NCI-H1092 treated with DMSO at 0.1 percent for 48 hours (cell line): ENCODE measurements around the gene AHDC1.

Experiments
- DNase-seq: peaks from one replicate; lab custom pipeline; 2025; lab: John Stamatoyannopoulos, UW

The AHDC1 gene

DNA sequence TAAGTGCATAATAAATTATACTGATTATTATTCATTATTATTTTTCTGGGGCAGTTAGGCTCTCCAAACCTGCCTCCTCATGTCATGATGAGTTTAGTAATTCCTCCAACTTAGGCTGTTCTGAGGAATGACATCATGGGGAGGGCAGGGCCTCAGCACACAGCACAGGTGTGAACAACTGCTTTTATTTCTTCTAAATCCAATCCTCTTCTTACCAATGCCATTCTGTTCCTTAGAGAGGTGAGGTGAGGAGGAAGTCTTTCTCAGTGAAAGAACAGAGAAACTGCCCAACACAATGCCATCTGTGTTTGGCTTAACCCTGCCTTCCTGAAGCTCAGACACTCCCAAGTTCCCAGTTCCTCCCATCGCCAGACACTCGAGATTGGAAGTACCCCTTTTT lies 68.6 kb downstream of the AHDC1 start:
- DNase-seq = no peak

DNA sequence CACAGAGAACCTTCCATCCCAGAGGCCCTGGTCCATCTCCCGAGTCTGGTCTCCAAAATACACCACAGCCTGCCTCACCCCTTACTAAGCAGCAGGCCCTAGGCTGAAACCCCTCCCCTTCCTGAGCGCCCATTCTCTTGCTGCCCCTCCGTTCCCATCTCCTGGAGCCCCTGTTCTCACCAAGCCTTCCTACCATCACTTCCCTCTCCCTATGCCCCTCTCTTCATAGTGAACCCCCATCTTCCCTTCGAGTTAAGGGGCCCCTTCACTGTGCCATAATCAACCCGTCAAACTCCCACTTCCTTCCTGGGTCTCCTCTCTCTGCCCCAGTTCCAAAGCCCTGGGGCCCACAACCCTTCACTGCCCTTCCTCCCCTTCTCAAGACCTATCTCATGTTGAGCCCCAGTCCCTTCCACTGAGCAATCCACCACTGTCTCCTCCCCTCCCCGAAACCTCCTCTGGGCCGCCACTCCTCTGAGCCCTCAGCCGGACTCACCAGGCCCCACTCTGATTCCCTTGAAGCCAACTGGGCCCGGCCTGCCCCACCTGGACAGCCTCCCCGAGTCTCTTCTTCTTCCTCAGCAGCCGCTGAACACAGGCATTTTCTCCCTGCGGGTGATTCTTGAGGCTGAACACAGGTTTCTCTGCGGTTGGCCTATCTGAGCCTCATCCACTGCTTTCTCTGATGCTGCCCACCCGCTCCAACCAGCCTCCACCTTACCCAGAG lies 71.8 kb downstream of the AHDC1 start:
- DNase-seq = no peak

DNA sequence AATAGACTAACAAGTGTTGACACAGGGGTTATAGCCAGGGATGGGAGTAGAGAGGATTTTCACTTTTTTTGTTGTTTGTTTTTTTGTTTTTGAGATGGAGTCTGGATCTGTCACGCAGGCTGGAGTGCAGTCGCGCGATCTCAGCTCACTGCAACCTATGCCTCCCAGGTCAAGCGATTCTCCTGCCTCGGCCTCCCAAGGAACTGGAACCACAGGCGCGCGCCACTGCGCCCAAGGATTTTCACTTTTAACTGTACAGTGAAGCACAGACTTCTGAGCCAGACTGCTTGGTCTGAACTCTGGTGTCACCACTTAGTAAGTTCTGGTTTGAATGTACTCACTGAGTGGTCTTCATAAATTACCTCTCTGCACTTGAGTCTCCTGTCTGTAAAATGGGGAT lies 73.8 kb downstream of the AHDC1 start:
- no peak for DNase-seq

DNA sequence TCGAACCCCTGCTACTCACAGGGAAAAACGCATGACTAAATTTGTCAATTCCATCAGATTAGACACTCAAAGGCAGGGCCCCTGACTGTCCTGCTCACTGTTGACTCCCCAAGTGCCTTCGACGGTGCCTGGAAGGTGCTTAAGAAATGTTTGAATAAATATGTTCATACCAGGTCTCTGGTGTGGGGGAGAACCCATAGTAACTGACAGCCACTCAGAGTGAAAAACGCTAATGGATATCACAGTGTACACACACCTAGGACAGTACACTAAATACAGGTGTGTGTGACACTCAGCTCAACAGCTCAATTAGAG lies 74.3 kb downstream of the AHDC1 start:
- DNase-seq = peak; percentile 53

DNA sequence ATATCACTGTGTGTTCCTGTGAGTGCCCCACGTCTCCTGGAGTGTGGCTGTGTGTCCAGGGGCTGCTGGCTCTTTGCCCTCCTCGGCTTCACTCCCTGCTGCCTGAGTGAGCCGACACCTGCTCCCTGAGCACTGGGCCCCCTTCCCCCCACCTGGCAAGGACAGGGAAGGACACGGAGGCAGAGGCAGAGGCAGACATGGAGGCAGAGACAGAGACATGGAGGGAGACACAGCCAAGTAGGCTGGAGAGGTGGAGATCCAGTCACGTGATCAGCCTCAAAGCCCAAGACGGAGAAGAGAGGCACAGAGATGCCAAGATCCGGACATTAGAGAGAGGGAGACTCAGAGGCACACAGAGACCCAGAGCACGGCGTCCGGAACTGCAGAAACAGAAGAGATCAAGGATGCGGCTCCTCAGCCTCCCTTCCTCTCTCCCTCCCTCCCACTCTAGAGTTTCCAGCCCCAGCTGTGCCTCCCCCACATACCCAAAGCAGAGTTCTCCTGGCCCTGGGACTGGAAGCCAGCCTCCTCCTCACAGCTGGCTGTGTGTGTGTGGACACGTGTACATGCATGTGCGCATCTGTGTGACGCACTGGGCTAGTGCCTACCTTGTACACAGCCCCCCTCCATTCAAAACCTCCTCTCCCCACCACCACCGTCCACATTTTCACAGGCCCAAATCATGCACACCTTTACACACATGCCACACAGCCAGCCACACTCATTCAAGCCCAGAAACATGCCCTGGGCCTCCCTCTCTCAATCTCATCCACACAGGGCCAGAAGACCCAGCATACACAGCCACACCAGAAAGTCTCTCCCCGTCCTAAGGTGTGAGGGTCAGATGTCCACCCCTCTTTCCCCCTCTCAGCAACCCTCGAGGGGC lies 74.9 kb downstream of the AHDC1 start:
- DNase-seq = peak; percentile 94

DNA sequence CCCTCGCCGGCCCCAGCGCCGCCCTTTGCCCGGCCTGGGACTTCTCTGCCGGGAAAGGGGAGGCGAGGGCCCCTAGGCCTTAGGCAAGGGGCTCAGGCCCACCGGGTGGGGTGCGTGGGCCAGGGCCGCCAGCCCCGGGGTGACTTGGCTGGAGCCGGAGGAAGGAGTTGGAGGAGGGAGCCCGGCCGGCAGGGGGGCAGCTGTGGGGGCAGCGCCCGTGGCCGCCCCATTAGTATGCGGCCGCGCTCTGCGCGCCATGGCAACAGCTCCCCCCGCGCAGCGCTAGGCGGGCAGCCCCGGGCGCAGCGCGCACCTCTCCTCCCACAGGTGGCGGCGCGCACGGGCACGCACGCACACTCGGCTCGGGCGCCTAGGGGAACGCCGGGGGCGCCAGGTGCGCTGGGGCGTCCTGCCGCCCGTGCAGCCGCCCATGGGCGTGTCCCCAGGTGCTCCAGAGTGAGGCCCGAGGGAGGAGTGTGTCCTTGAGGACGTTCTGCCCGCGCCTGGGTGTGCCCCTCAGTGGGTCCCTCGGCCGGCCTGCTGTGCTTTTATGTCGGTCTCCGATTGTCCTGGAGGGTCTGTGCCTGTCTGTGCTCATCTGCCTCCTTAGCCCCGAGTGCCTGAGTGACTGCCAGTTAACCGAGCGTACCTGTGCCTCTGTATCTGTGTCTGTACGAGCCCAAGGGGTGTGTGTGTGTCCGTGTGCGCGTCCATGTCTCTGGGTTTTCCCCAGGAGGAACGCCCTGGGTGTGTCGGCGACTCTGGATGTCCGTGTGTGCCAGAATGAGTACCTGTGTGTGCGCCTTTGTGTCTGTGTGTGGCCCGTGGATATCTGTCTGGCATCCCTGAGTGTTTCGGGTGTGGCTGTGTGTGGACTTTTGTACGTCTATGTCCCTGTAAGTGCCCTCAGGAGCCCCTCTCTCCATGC lies 75.8 kb downstream of the AHDC1 start:
- peak; percentile 93 for DNase-seq

DNA sequence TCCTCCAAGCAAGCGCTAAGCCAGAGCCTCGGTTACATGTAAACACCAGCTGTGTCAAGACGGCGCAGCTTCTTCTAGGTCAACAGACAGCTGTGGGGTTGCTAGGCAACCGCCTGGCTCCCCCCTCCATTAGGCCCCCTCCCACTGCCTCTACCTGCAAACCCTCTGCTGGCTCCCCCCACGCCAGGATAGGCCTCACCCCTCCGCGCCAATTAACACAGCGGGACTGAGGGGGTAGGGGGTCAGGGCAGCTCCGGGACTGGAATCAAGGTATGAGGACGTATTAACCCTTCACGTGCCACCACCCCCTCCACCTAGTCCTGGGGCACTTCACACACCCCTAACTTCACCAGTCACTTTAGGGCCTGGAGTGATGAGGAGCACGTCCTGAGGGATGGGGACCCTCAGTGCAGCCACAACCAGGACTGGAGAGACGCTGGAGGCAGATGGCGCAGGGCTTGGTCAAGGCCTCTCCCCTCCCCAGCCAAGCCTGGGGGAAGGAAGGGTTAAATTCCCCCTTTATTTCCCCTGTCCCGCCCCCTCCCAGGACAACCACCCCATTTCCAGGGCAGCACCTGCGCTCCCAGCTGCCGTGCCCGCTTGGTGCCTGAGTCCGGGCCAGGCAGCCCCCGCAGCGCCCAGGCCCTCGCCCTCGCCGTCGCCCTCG lies 76.6 kb downstream of the AHDC1 start:
- peak; percentile 98 for DNase-seq

DNA sequence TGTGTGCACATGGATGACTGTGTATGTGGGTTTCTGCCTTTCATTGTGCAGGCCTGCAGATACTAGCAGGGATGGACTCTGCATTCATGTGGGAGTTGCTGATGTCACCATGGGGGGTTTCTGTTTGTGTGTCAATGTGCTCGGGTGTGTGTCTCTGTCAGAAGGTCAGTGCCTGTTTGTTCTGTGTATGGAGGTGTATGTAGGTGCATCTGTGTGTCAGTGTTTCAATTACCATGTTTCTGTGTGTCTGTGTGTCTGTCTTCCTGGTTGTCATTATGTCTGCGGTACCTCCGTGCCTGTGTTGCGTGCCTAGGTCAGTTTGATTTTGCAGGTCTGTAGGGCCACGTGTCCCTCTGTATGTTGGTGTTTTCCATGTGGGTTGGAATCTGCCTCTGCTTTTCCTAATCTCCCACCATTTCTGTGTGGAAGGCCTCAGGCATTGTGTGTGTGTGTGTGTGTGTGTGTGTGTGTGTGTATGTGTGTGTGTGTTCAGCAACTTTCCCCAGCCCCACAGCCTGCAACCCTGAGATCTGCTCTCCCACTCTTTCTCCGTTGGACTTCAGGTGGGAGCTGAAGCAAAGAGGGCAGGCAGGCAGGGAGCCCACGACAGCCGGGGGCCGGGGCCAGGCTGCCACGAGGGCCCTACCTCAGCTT lies 77.2 kb downstream of the AHDC1 start:
- DNase-seq = peak; percentile 79

DNA sequence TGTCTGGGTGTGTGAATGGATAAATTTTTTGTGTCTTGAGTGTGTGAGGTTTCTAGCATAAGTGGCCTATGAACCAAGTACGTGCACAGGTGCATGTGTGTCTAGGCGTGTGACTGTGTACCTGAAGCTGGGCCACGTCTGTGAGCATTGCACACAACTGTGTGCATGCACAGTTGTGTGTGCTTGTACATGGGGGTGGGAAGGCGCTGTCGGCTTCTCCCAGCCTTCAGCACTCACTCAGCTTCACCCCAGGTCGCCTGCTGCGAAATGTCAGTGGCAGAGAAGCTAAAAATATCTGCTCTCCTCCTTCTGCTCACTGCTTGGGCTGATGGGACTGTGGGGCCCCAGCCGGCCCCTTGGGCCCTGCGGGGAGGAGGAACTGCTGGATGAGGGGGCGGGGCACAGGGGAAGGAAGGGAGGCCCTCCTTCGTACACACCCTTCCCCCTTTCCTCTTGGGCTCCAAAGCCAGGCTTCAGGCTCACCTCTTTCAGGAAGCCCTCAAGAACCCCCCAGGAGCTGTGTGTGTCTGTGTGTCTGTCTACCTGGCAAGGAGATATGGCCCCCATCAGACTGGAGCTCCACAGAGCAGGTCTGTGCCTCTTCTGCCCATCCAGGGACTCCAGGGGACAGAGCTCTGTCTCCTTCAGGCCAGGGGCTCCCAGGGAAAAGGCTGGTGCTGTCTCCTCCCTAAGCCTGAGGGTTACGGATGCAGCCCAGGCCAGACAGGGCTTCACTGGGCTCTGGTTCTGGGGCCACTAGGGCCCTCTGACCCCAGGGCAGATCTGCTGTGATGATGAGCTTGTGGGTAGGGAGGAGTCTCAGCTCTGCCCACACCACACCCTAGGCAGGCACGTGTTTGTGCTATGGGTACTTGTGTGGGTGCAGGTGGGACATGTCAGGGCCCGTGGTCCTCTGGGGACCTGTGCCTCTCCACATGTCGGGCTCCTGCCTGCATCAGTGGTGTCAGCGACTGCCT lies 78.4 kb downstream of the AHDC1 start:
- peak; percentile 33 for DNase-seq

DNA sequence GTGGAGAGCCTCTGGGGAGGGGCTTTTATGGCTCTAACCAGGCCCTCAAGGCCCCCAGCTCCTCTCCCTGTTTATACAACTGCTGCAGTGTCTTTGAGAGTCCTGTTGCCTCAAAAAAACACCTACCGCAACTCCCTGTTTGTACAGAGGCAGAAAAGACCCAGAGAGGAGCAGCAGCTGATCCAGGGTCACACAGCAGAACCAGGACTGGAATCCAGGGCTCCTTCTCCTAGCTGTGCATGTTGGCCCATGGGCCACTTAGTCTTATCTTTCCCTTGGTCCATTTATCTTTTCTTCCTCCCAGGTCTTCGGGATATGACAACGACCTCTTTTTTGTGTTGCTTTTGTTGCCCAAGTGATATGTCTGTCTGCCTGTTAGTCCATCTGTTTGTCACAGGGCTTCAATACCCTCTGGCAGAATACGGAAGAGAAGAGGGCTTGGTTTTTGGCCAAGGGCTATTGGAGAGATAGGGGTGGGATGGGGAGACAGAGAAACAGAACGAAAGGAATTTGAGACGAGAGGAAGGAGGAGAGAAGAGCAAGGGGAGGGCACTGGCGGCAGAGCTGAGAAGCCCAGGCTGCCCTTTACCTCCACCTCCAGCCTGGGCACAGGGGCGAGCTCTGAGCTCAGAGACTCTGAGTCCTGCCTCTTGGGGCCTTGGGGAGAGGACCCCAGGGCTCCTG lies 80.5 kb downstream of the AHDC1 start:
- no peak for DNase-seq

DNA sequence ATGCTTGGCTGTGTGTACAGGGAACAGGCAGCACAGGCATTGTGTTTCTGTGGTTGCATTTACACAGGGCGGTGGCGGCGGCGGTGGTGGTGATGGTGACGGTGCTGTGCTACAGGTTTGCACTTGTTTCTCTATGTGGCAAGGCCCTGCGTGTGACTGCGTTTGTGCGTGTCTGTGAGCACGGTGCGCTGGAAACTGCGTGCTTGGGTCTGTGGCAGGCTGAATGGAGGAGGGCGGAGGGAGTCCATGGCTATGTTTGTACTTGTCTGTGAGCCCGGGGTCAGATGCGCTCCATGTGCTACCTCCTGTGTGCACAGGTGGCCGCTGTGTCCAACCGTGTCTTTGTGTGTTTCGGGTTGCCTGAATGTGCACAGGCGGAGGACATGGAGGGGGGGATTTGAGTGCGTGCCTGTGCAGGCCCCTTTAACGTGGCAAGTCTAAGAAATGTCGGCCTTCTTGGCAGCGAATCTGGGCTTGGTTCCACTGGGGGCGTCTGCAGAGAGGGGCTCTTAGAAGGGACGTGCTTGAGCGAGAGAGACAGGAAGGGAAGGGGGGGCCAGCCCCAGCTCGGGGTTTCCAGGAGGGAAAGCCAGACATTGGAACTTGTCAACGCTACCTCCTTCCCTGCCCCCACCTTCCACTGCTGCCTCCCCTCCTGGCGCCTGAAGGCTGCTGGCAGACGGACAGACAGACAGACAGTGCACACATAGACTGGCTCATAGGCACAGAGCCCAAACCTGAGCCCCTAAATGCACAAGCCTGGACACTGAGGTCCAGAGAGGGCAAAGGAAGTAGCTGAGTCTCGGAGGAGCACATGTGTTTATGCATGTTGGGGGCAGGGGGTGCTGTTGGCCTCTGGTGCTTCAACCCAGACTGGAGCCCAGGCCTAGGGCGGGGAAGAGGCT lies 81.3 kb downstream of the AHDC1 start:
- DNase-seq = peak; percentile 89

DNA sequence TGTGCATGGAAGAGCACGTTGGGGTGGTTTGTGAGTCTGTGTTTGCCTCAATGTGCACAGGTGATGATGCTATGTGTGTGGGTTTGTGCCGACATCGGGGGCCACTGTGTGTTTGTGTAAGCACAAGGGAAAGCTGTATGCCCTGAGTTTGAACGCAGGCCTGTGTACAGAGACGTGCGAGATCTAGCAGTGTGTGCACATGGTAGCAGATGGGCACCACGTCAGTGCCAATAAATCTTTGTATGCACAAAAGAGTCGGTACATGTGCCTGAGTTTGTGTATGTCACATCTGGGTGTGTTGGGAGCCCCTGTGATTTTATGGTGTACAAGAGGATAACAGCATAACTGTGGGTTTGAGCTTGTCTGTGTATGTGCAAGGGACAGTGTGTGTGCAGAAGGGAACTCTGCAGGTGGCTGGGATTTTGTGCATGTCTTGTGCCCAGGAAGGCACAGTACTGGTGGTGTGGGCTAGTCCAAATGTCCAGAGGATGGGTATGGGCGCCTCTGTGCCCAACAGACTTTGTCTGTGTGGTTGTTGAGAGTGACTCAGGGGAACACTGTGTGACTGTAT lies 82.0 kb downstream of the AHDC1 start:
- peak; percentile 40 for DNase-seq

DNA sequence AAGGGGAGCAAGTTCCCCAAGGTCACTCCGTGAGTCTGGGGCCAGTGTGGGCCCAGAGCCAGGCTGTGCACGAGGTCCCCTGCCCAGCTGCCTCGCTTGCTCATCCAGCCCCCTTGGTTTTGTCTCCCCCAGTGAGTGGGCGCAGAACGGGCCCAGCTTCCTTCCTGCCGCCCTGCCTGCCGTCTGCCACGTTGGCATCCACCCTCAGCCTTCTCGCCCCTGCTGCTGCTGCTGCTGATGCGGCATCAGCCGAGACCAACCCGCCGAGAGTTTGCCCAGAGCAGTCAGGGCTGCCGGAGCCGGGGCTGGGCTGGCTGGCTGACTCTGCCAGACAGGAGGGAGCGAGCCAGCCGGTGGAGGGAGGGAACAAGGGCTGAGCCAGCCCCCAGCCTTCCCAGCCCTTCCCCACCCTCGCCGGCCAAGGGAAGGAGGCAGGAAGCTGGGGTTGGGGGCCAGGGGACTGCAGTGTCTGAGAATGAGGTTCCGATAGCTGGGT lies 82.6 kb downstream of the AHDC1 start:
- DNase-seq = peak; percentile 40

DNA sequence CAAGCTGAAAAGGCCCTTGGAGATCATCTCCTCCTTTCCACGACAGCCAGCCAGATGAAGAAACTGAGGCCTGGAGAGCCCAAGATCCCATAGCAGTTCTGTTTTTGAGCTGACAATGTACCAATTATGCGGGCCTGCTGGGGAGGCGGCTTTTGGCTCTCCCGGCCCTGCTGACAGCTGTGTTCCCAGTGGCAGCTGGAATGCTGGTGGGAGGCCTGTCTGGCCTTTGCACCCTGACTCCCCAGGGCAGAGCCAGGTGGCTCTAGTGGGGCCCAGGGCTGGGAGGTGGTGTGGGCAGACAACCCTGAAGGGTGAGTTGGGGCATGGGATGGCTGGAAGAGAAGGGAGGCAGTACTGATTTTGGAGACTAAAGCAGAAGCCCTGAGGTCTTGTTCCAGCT lies 83.3 kb downstream of the AHDC1 start:
- no peak for DNase-seq

DNA sequence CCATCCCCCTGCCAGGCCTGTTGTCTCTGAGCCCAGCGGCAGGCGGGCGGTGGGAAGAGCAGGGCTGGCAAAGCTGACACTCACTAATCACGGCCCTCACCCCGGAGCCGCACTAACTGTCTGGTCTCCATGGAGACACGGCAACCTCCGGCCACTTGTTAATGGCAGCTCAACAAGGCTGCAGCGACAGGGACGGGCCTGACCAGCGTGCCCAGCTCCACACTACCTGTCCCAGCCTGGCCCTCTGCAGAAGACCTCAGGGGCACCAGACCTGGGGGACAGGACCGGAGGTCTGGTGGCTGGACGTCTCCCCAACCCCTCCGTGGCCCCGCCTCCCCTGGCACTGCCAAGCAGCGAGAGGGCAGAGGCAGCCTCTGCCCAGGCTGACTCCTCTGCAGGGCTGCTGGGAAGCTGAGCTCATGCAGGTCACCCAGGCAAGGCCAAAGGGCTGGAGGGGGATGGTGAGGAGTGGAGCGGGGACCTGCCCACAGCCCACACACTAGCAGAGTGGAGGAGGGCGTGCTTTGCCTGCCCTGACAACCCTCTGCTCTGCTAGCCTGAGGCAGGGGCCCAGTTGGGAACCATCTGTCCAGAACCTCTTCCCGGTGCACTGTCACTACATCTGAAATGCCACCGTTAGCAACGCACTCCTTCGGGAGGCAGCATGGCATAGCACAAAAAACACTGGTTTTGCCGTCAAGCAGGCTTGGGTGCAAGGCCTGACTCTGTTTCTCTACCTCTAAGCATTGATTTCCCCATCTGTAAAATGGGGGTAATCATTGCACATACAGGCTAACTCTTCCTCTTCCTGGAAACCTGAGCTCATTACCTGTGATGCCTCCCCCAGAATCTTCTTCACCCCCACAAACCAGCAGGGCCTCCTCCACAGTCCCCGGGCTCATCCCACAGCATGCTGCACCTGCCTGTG lies 84.3 kb downstream of the AHDC1 start:
- DNase-seq = peak; percentile 92

DNA sequence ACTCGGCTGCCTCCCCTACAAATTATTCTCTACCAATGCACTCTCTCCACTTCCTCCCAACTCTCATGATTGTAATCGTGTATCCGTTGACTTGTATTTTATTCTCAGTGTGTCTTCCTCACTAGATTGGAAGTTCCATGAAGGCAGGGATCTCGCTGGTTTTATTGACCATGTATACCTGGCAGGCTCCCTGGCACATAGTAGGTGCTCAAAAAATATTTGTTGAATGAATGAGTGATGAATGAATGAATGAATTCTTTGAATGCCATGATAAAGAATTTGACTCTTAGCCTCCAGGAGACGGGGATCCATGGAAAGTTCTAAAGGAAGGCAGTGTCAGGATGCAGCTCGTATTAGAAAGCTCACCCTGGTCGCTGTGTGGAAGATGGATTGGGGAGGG lies 85.1 kb downstream of the AHDC1 start:
- DNase-seq = no peak
